PC-3 (cell line): Measurements from ENCODE around the gene BECN2.

Experiments used
- EZH2 ChIP-seq: fragments of 300-600 bp; sonication (generic); IDR thresholded peaks from one replicate; pipeline ENCODE4 v1.6.1; 2017; ENCODE audit warnings: antibody characterized with exemption, mild to moderate bottlenecking, low read length; ENCODE audit not compliant: unreplicated experiment
- TF ChIP-seq, protein P1 (sequence below): fragments of 300-600 bp; sonication (generic); conservative IDR thresholded peaks from 2 replicates; pipeline ENCODE4 v1.5.1; 2017; ENCODE audit warnings: antibody characterized with exemption, low read depth, mild to moderate bottlenecking, low read length

DNA sequence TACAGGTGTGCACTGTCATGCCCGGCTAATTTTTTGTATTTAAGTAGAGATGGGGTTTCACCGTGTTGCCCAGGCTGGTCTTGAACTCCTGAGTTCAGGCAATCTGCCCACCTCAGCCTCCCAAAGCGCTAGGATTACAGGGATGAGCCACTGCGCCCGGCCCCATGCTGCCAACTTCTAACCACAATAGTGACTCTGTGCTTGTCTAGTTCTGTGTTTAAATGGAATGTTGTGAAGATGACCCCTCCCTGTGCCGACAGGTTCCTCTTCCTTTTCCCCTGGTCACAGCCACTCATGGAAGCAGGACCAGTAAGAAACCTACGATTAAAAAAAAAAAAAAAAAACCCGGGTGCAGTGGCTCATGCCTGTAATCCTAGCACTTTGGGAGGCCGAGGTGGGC is 36.6 kb downstream of the BECN2 start:
- TF ChIP-seq, protein P1, sequence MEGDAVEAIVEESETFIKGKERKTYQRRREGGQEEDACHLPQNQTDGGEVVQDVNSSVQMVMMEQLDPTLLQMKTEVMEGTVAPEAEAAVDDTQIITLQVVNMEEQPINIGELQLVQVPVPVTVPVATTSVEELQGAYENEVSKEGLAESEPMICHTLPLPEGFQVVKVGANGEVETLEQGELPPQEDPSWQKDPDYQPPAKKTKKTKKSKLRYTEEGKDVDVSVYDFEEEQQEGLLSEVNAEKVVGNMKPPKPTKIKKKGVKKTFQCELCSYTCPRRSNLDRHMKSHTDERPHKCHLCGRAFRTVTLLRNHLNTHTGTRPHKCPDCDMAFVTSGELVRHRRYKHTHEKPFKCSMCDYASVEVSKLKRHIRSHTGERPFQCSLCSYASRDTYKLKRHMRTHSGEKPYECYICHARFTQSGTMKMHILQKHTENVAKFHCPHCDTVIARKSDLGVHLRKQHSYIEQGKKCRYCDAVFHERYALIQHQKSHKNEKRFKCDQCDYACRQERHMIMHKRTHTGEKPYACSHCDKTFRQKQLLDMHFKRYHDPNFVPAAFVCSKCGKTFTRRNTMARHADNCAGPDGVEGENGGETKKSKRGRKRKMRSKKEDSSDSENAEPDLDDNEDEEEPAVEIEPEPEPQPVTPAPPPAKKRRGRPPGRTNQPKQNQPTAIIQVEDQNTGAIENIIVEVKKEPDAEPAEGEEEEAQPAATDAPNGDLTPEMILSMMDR = no peak
- no peak for TF ChIP-seq EZH2
